Measurements from ENCODE around the gene TMED4.

GRCh38 chr7:44569959-44570358 is 12.1 kb downstream of the TMED4 start:
- no peak for TF ChIP-seq CTCF (conservative IDR thresholded peaks at IDR 0.05; ENCODE audit: low read depth, low read length)
- no peak for TF ChIP-seq EZH2 (IDR thresholded peaks at IDR 0.05; ENCODE audit: borderline replicate concordance, low read depth, low read length, poor library complexity, severe bottlenecking)
